ENCODE results near the gene SLC16A8.
A peak's percentile ranks its signal among the peaks of the same experiment; 100 is the strongest.

The SLC16A8 gene

GRCh38 chr22:38112381-38112780 is 28.4 kb upstream of the SLC16A8 start:
- DNase-seq (ENCODE audit: low spot score): no peak

GRCh38 chr22:38111925-38112355 is 28.0 kb upstream of the SLC16A8 start:
- no peak for DNase-seq (ENCODE audit: low spot score)

- DNase-seq (ENCODE audit: low spot score): no peak
Observed at GRCh38 chr22:38110863-38111852, 27.2 kb upstream of the SLC16A8 start.

- DNase-seq (ENCODE audit: low spot score): no peak
Observed at GRCh38 chr22:38110008-38110862, 26.3 kb upstream of the SLC16A8 start, which contains the start of gene BAIAP2L2. BAIAP2L2 (minus strand) TSS chr22:38110684; CDS start chr22:38110525, 159 bp downstream.

GRCh38 chr22:38109371-38110001 is 25.5 kb upstream of the SLC16A8 start:
- peak; percentile 9 for DNase-seq (ENCODE audit: low spot score)

GRCh38 chr22:38108561-38109319 is 24.8 kb upstream of the SLC16A8 start:
- DNase-seq (ENCODE audit: low spot score): no peak

- no peak for DNase-seq (ENCODE audit: low spot score)
Observed at GRCh38 chr22:38107692-38108515, 23.9 kb upstream of the SLC16A8 start.

- no peak for DNase-seq (ENCODE audit: low spot score)
Observed at GRCh38 chr22:38106814-38107578, 23.0 kb upstream of the SLC16A8 start.

- DNase-seq (ENCODE audit: low spot score): no peak
Observed at GRCh38 chr22:38104084-38104483, 20.1 kb upstream of the SLC16A8 start.

- no peak for DNase-seq (ENCODE audit: low spot score)
Observed at GRCh38 chr22:38103641-38104040, 19.7 kb upstream of the SLC16A8 start.

- no peak for DNase-seq (ENCODE audit: low spot score)
Observed at GRCh38 chr22:38098410-38099249, 14.6 kb upstream of the SLC16A8 start.

GRCh38 chr22:38097557-38098409 is 13.8 kb upstream of the SLC16A8 start:
- DNase-seq (ENCODE audit: low spot score): no peak

GRCh38 chr22:38097058-38097457 is 13.1 kb upstream of the SLC16A8 start:
- DNase-seq (ENCODE audit: low spot score): no peak

GRCh38 chr22:38089474-38089851 is 5.5 kb upstream of the SLC16A8 start:
- no peak for DNase-seq (ENCODE audit: low spot score)

GRCh38 chr22:38088629-38089473 is 4.9 kb upstream of the SLC16A8 start:
- DNase-seq (ENCODE audit: low spot score): no peak

- no peak for DNase-seq (ENCODE audit: low spot score)
Observed at GRCh38 chr22:38087855-38088254, 3.9 kb upstream of the SLC16A8 start.

GRCh38 chr22:38086942-38087341 is 3.0 kb upstream of the SLC16A8 start:
- no peak for DNase-seq (ENCODE audit: low spot score)

All from CD4-positive, alpha-beta T cell treated with Interleukin-15 for 4 hours (primary cell).